Subcutaneous abdominal adipose tissue (tissue), 5 donors: Measurements from ENCODE around the gene MYL3.

ENCODE experiments used
- H3K27ac ChIP-seq: one replicate; pipeline ENCODE4 v1.7.0; 2013; ENCODE audit warnings: low read depth, mild to moderate bottlenecking, inconsistent platforms, low read length, moderate library complexity
- H3K27me3 ChIP-seq, 5 donors: one replicate each; pipeline ENCODE4 v1.7.0; 2013; ENCODE audit warnings: low read length in 5 of 5, inconsistent platforms in 1 of 5; ENCODE audit not compliant: control insufficient read depth in 5 of 5, insufficient read depth in 4 of 5
- H3K36me3 ChIP-seq, 5 donors: one replicate each; pipeline ENCODE4 v1.7.0; 2013; ENCODE audit warnings: low read length in 5 of 5; ENCODE audit not compliant: control insufficient read depth in 5 of 5, insufficient read depth in 5 of 5
- H3K4me1 ChIP-seq, 5 donors: one replicate each; pipeline ENCODE4 v1.7.0; 2013; ENCODE audit warnings: low read length in 5 of 5, mild to moderate bottlenecking in 3 of 5, moderate library complexity in 1 of 5; ENCODE audit not compliant: control insufficient read depth in 5 of 5, insufficient read depth in 5 of 5
- H3K4me3 ChIP-seq, 5 donors: one replicate each; pipeline ENCODE4 v1.7.0; 2013; ENCODE audit warnings: low read length in 5 of 5, low read depth in 1 of 5
- H3K9ac ChIP-seq, 5 donors: one replicate each; pipeline ENCODE4 v1.7.0; 2013; ENCODE audit warnings: low read length in 5 of 5, mild to moderate bottlenecking in 4 of 5, moderate library complexity in 3 of 5
- H3K9me3 ChIP-seq, 5 donors: one replicate each; pipeline ENCODE4 v1.7.0; 2013; ENCODE audit warnings: low read length in 5 of 5; ENCODE audit not compliant: control insufficient read depth in 5 of 5
- donor health status: healthy.
- donor health status: healthy.
- donor health status: healthy.
- donor health status: healthy.
- donor health status: healthy.

Gene MYL3

DNA sequence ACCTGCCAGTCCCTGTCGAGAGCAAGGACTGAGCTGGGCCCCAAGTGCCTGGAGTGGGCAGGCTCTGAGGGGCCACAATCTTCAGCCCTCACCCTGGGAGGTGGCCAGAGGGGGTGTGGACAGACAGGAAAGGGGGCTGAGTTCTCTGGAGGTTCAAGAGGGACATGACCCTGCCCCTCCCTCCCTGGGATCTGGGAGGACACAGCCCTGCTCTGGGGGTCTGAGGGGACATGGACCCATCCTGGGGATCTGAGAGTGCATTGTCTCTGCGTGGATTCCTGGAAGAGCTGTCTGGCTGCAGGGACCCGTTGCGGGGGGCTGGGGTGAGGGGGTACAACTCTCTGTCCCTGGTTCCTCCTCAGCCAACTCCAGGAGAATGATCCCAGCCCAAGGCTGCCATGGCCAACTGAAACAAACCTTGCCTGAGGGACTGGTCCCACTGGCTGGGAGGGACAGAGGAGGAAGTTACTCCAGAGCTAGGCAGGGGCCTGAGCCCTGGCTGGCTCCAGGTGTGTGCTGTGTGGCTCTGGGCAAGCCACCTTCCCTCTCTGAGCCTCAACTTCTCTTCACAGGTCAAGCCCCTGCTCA is 43.3 kb upstream of the MYL3 start:
- no peak overlapping the region for H3K9ac ChIP-seq
- no peak overlapping the region for H3K27ac ChIP-seq
- no peaks in the 10 kb centered on the region for H3K27me3 ChIP-seq
- no peaks in the 10 kb centered on the region for H3K9me3 ChIP-seq
- peaks cover 6 to 27% (median 23%) of the 10 kb centered on the region in 5 donors for H3K4me1 ChIP-seq
- H3K4me3 ChIP-seq: no peak overlapping the region
- H3K36me3 ChIP-seq: no peaks in the 10 kb centered on the region

- H3K9me3 ChIP-seq: no peaks in the 10 kb centered on the region
- H3K27me3 ChIP-seq: no peaks in the 10 kb centered on the region
- H3K9ac ChIP-seq: no peak overlapping the region
- peaks cover 6 to 27% (median 23%) of the 10 kb centered on the region in 5 donors for H3K4me1 ChIP-seq
- no peaks in the 10 kb centered on the region for H3K36me3 ChIP-seq
- H3K4me3 ChIP-seq: no peak overlapping the region
- H3K27ac ChIP-seq: no peak overlapping the region
These were observed 42.6 kb upstream of the MYL3 start for GRCh38 chr3:46905661-46906451.

DNA sequence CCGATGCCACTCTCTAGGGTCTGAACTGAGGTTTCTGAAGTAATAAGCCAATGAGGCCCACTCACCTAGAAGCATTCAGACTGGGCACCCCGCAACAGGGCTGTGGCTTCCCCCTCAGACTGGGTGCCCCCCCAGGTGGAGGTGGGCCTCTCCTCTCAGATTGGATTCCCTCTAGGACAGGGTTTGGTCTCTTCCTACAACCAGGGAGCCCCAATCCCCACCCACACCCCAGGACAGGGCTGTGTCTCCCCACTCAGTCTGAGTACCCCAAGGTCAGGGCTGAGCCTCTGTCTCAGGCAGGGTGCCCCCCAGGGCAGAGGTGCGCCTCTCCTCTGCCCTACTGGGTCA is 41.9 kb upstream of the MYL3 start:
- Histone ChIP-seq H3K4me1 (peaks cover 6 to 27% (median 23%) of the 10 kb centered on the region in 5 donors), H3K27ac (no peak overlapping the region), H3K36me3 (no peaks in the 10 kb centered on the region), H3K9ac (no peak overlapping the region), H3K9me3 (no peaks in the 10 kb centered on the region), H3K27me3 (no peaks in the 10 kb centered on the region), H3K4me3 (no peak overlapping the region)

DNA sequence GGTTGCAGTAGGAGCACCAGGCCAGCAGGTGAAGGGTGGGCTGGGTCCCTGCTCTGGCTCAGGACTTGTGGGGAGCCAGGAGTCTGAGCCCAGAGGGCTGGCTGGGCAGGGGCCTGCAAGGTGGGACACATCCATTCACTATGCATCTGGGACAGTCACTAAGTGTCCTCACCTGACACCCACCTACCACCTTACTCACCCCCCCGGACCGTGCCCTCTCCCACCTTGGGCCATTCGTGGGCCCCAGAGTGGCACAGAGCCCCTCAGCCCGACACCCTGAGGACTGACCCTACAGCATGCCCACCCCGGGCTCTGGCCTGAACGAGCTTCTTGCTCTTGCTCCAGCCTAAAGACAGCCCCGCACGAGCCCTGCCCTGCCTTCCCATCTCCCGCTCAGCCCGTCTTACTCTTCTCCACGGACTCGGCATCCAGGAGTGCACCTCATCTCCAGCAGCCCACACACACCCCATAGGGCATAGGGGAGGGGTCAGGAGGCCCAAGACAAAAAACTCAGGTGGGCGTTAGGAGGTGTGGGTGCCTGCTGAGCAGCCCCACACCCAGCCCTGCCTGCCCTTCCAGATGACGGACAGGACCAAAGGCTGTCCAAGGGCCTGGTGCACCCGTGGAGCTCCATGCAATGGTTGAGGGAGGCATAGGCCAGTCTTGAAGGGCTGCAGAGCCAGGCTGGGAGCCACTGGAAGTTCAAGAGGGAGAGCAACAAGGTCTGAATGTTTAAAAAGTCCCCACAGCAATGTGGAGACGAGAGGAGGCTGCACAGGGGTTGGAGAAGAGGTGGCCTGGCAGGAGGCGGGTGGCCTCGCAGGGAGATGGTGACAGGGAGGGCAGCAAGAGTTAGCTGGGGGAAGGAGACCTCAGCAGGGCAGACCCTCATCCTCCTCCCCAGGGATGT is 41.3 kb upstream of the MYL3 start:
- Histone ChIP-seq H3K27ac (no peak overlapping the region), H3K4me3 (no peak overlapping the region), H3K9ac (no peak overlapping the region), H3K9me3 (no peaks in the 10 kb centered on the region), H3K27me3 (peaks cover 0 to 1% (median 0%) of the 10 kb centered on the region in 5 donors), H3K4me1 (peaks cover 6 to 30% (median 27%) of the 10 kb centered on the region in 5 donors), H3K36me3 (no peaks in the 10 kb centered on the region)

DNA sequence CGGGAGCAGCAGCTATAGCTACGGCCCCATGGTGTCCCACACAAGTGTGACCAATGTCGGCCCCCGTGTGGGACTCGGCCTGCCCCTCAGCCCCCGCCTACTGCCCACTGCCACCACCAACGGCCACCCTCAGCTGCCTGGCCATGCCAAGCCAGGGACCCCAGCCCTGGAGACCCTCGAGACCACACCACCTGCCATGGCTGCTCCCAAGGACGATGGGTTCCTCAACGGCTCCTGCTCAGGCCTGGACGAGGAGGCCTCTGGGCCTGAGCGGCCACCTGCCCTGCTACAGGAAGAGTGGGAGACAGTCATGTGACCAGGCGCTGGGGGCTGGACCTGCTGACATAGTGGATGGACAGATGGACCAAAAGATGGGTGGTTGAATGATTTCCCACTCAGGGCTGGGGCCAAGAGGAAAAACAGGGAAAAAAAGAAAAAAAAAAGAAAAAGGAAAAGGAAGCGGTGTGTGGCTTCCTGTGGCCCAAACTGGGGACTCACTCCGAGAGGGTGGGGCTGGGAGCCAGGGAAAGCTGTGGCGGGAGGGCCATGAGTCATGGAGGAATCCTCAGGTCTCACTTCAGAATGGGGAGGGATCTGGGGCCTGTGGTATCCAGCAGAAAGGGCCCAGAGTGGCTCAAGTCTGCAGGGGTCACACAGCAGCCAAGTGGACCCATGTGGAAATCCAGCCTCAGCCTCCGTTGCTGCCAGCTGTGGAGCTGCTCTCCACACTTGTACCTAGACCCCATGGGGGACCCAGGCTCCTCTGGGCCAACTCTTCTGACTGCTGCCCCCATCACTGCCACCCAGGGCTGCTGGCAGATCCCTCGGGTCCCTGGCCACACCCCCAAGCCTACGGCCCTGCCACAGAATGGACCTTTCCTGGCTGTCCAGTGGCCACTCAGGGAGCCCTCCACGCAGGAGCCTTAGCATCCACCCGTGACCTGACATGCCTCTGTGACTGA is 40.4 kb upstream of the MYL3 start:
- Histone ChIP-seq H3K36me3 (no peaks in the 10 kb centered on the region), H3K9me3 (no peaks in the 10 kb centered on the region), H3K9ac (no peak overlapping the region), H3K27me3 (peaks cover 0 to 8% (median under 1%) of the 10 kb centered on the region in 5 donors), H3K4me3 (no peak overlapping the region), H3K27ac (no peak overlapping the region), H3K4me1 (peaks cover 3 to 23% (median 21%) of the 10 kb centered on the region in 5 donors)

DNA sequence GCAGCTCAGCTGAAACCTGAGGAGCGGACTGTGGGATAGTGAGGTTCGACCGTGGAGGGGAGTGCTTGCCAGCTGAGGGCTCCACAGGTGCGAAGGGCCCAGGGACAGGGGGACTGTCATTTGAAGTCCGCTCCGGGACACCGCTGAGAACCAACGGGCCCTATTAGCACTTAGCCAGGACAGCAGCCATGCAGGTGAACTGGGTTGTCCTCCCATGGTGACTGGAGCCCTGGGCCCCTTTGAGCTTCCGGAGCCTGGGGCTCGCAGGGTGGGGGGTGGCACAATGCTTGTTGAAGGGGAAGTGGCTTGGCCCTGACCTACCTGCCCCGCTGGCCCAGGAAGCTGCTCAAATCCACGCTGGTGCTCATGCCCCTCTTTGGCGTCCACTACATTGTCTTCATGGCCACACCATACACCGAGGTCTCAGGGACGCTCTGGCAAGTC is 39.0 kb upstream of the MYL3 start:
- Histone ChIP-seq H3K36me3 (no peaks in the 10 kb centered on the region), H3K4me3 (no peak overlapping the region), H3K9me3 (no peaks in the 10 kb centered on the region), H3K27me3 (peaks cover 0 to 11% (median 4%) of the 10 kb centered on the region in 5 donors), H3K4me1 (peaks cover 0 to 14% (median 10%) of the 10 kb centered on the region in 5 donors), H3K27ac (no peak overlapping the region), H3K9ac (no peak overlapping the region)

GRCh38 chr3:46901591-46902187 is 38.4 kb upstream of the MYL3 start:
- Histone ChIP-seq H3K4me3 (no peak overlapping the region), H3K27ac (no peak overlapping the region), H3K36me3 (no peaks in the 10 kb centered on the region), H3K9me3 (no peaks in the 10 kb centered on the region), H3K9ac (no peak overlapping the region), H3K27me3 (peaks cover 0 to 11% (median 4%) of the 10 kb centered on the region in 5 donors), H3K4me1 (peaks cover 2 to 14% (median 10%) of the 10 kb centered on the region in 5 donors)

GRCh38 chr3:46901061-46901460 is 37.8 kb upstream of the MYL3 start:
- Histone ChIP-seq H3K27ac (no peak overlapping the region), H3K9me3 (no peaks in the 10 kb centered on the region), H3K27me3 (peaks cover 0 to 11% (median 4%) of the 10 kb centered on the region in 5 donors), H3K4me1 (peaks cover 2 to 14% (median 10%) of the 10 kb centered on the region in 5 donors), H3K4me3 (no peak overlapping the region), H3K36me3 (no peaks in the 10 kb centered on the region), H3K9ac (no peak overlapping the region)

- no peak overlapping the region for H3K9ac ChIP-seq
- peaks cover 0 to 11% (median 4%) of the 10 kb centered on the region in 5 donors for H3K27me3 ChIP-seq
- H3K27ac ChIP-seq: no peak overlapping the region
- peaks cover 2 to 14% (median 10%) of the 10 kb centered on the region in 5 donors for H3K4me1 ChIP-seq
- H3K4me3 ChIP-seq: no peak overlapping the region
- no peaks in the 10 kb centered on the region for H3K9me3 ChIP-seq
- H3K36me3 ChIP-seq: no peaks in the 10 kb centered on the region
These were observed 37.1 kb upstream of the MYL3 start for GRCh38 chr3:46900356-46900755.
